ENCODE data around the gene STK10.

The STK10 gene

GRCh38 chr5:172082180-172082579 lies 105.8 kb downstream of the STK10 start:
- no peak for DNase-seq

- DNase-seq = no peak
Measured at GRCh38 chr5:172079876-172080275, 108.1 kb downstream of the STK10 start.

- DNase-seq = peak; percentile 20
Measured at GRCh38 chr5:172078726-172079345, 109.2 kb downstream of the STK10 start.

- no peak for DNase-seq
Measured at GRCh38 chr5:172077664-172078425, 110.2 kb downstream of the STK10 start.

GRCh38 chr5:172076761-172077244 lies 111.2 kb downstream of the STK10 start:
- DNase-seq = no peak

GRCh38 chr5:172075656-172076055 lies 112.4 kb downstream of the STK10 start:
- DNase-seq = no peak

- no peak for DNase-seq
Measured at GRCh38 chr5:172074896-172075295, 113.1 kb downstream of the STK10 start.

- no peak for DNase-seq
Measured at GRCh38 chr5:172071309-172071875, 116.6 kb downstream of the STK10 start.

- no peak for DNase-seq
Measured at GRCh38 chr5:172065431-172066065, 122.5 kb downstream of the STK10 start.

GRCh38 chr5:172064766-172065165 lies 123.3 kb downstream of the STK10 start:
- DNase-seq = no peak

GRCh38 chr5:172064358-172064757 lies 123.7 kb downstream of the STK10 start:
- DNase-seq = no peak

- DNase-seq = no peak
Measured at GRCh38 chr5:172063463-172064235, 124.4 kb downstream of the STK10 start.

- peak; percentile 33 for DNase-seq
Measured at GRCh38 chr5:172059661-172060100, 128.3 kb downstream of the STK10 start.

- no peak for DNase-seq
Measured at GRCh38 chr5:172058088-172058487, 129.9 kb downstream of the STK10 start.

- no peak for DNase-seq
Measured at GRCh38 chr5:172055996-172056395, 132.0 kb downstream of the STK10 start.

GRCh38 chr5:172055421-172055820 lies 132.6 kb downstream of the STK10 start:
- DNase-seq = no peak

- DNase-seq = no peak
Measured at GRCh38 chr5:172054611-172055153, 133.3 kb downstream of the STK10 start.

- DNase-seq = no peak
Measured at GRCh38 chr5:172052450-172053236, 135.4 kb downstream of the STK10 start.

- no peak for DNase-seq
Measured at GRCh38 chr5:172051643-172052339, 136.2 kb downstream of the STK10 start.

- DNase-seq = no peak
Measured at GRCh38 chr5:172050080-172050479, 137.9 kb downstream of the STK10 start.

- DNase-seq = no peak
Measured at GRCh38 chr5:172049226-172049796, 138.7 kb downstream of the STK10 start.
